HG03280 (cell line): ENCODE results near the gene SHC4.
"Not testable (repeated sequence)": the region's sequence is repeated elsewhere in the genome, so short reads cannot be mapped to it uniquely, and the experiment has no call there.

Source experiments
- ATAC-seq: cut with Tn5 transposase; IDR thresholded peaks from one replicate; pipeline ENCODE4 v1.9.1; 2021; ENCODE audit warnings: mild to moderate bottlenecking, moderate library complexity; ENCODE audit not compliant: unreplicated experiment

SHC4 gene

GRCh38 chr15:48963524-48964113, at the start of gene SHC4:
SHC4 (minus strand) TSS chr15:48963919; CDS start chr15:48963015, 904 bp downstream.
- no peak for ATAC-seq

- ATAC-seq = no peak
These were observed 35.6 kb upstream of the SHC4 start for GRCh38 chr15:48999314-48999713.

GRCh38 chr15:48996276-48996675, 32.6 kb upstream of the SHC4 start:
- ATAC-seq = no peak

GRCh38 chr15:48993380-48993779, 29.7 kb upstream of the SHC4 start:
- ATAC-seq = no peak

GRCh38 chr15:48992545-48992944, 28.8 kb upstream of the SHC4 start:
- ATAC-seq = peak; percentile 80

- ATAC-seq = no peak
These were observed 28.4 kb upstream of the SHC4 start for GRCh38 chr15:48992096-48992495.

GRCh38 chr15:48989170-48989569, 25.5 kb upstream of the SHC4 start:
- ATAC-seq = no peak

- ATAC-seq = no peak
These were observed 23.4 kb upstream of the SHC4 start for GRCh38 chr15:48987142-48987541.

- ATAC-seq = no peak
These were observed 22.5 kb upstream of the SHC4 start for GRCh38 chr15:48986240-48986639.

GRCh38 chr15:48985516-48985915, 21.8 kb upstream of the SHC4 start:
- ATAC-seq = no peak

GRCh38 chr15:48984811-48985352, 21.2 kb upstream of the SHC4 start:
- ATAC-seq = no peak

- ATAC-seq = no peak
These were observed 20.4 kb upstream of the SHC4 start for GRCh38 chr15:48984021-48984710.

GRCh38 chr15:48983300-48983699, 19.6 kb upstream of the SHC4 start:
- ATAC-seq = no peak

- no peak for ATAC-seq
These were observed 18.2 kb upstream of the SHC4 start for GRCh38 chr15:48981941-48982340.

GRCh38 chr15:48978638-48979037, 14.9 kb upstream of the SHC4 start:
- no peak for ATAC-seq

- no peak for ATAC-seq
These were observed 12.8 kb upstream of the SHC4 start for GRCh38 chr15:48976444-48977088.

- ATAC-seq = peak; percentile 96
These were observed 12.0 kb upstream of the SHC4 start for GRCh38 chr15:48975472-48976419.

- ATAC-seq = no peak
These were observed 11.2 kb upstream of the SHC4 start for GRCh38 chr15:48974882-48975281.

GRCh38 chr15:48972750-48973503, 9.2 kb upstream of the SHC4 start:
- no peak for ATAC-seq

GRCh38 chr15:48970926-48971325, 7.2 kb upstream of the SHC4 start:
- ATAC-seq = not testable (repeated sequence)
